Fibroblast of lung (primary cell): ENCODE results near the gene TACC2. TPM values are rescaled to one million over a fixed set of nuclear protein-coding genes. Genes with fewer than 3 reads are reported as not detected.

Source experiments
- DNase-seq, 2 donors: peaks; one replicate each; pipeline versions ENCODE4 v3.0.0 to v3.0.0-alpha.2; 2010; ENCODE audit warnings: low read depth in 2 of 2
- H2AFZ ChIP-seq: 2 replicates; pipeline ENCODE4 v1.5.1; 2012; ENCODE audit warnings: low read length, control low read depth, inconsistent platforms
- H3K27ac ChIP-seq: 2 replicates; pipeline ENCODE4 v1.5.1; 2011; ENCODE audit warnings: low read length, control low read depth; ENCODE audit not compliant: insufficient read depth
- H3K27me3 ChIP-seq: 2 replicates; pipeline ENCODE4 v1.5.1; 2011; ENCODE audit warnings: mild to moderate bottlenecking, low read length; ENCODE audit not compliant: control insufficient read depth, insufficient read depth
- H3K36me3 ChIP-seq: 2 replicates; pipeline ENCODE4 v1.5.1; 2011; ENCODE audit warnings: low read length; ENCODE audit not compliant: control insufficient read depth, insufficient read depth
- H3K4me1 ChIP-seq: 2 replicates; pipeline ENCODE4 v1.5.1; 2011; ENCODE audit warnings: low read length; ENCODE audit not compliant: control insufficient read depth, insufficient read depth; ENCODE audit errors: extremely low read depth
- H3K4me2 ChIP-seq: 2 replicates; pipeline ENCODE4 v1.5.1; 2011; ENCODE audit warnings: low read length, control low read depth; ENCODE audit not compliant: insufficient read depth; ENCODE audit errors: extremely low read depth
- H3K4me3 ChIP-seq, 4 experiments: fragments of 200-600 bp in 1 of 4; sonication (generic) in 1 of 4; replicated peaks in 1 of 4; 2 replicates each; pipeline ENCODE4 v1.5.1; 2011 to 2016; ENCODE audit warnings: low read length in 4 of 4, low read depth in 3 of 4, mild to moderate bottlenecking in 3 of 4, control low read depth in 2 of 4, inconsistent platforms in 1 of 4, mixed read lengths in 1 of 4; ENCODE audit not compliant: insufficient read depth in 1 of 4; ENCODE audit errors: control extremely low read depth in 1 of 4
- H3K79me2 ChIP-seq: 2 replicates; pipeline ENCODE4 v1.5.1; 2012; ENCODE audit warnings: mild to moderate bottlenecking, low read length, inconsistent platforms; ENCODE audit not compliant: control insufficient read depth, insufficient read depth
- H3K9ac ChIP-seq: 2 replicates; pipeline ENCODE4 v1.5.1; 2011; ENCODE audit warnings: mild to moderate bottlenecking, low read length, control low read depth; ENCODE audit not compliant: insufficient read depth
- H3K9me3 ChIP-seq: 2 replicates; pipeline ENCODE4 v1.5.1; 2012; ENCODE audit warnings: low read depth, low read length; ENCODE audit not compliant: control insufficient read depth, insufficient read depth
- H4K20me1 ChIP-seq: 2 replicates; pipeline ENCODE4 v1.5.1; 2011; ENCODE audit warnings: low read length; ENCODE audit not compliant: control insufficient read depth, insufficient read depth; ENCODE audit errors: extremely low read depth
- CTCF ChIP-seq, 2 donors: IDR thresholded peaks in 1 of 2; conservative IDR thresholded peaks in 1 of 2; 1 replicate in 1 of 2; 2 replicates in 1 of 2; pipeline ENCODE4 v1.5.1; 2011 to 2012; ENCODE audit warnings: low read length in 2 of 2, control low read depth in 1 of 2, inconsistent platforms in 1 of 2, low read depth in 1 of 2, mild to moderate bottlenecking in 1 of 2
- EZH2 ChIP-seq: IDR thresholded peaks from 2 replicates; pipeline ENCODE4 v1.5.1; 2012; ENCODE audit warnings: low read length, control low read depth, mild to moderate bottlenecking; ENCODE audit errors: missing control alignments
- polyA plus RNA-seq, 2 donors: library from polyadenylated mRNA; depleted of rRNA in 1 of 2; stranded (reverse) in 1 of 2; unstranded in 1 of 2; fragments of >200 nt; gene quantifications; 2 replicates each; pipeline ENCODE4 v1.2.1, GENCODE V29; 2011 to 2012; ENCODE audit warnings: missing spikeins in 1 of 2
- total RNA-seq: library from RNA; depleted of rRNA; stranded (reverse); fragments of >200 nt; gene quantifications from 2 replicates; pipeline ENCODE4 v1.2.1, GENCODE V29; 2014

The TACC2 gene
- total and polyA plus RNA-seq, 2 donors (not counting 1 experiment from before 2014, with no cell fraction given) = 7.6 to 13.0 TPM

DNA sequence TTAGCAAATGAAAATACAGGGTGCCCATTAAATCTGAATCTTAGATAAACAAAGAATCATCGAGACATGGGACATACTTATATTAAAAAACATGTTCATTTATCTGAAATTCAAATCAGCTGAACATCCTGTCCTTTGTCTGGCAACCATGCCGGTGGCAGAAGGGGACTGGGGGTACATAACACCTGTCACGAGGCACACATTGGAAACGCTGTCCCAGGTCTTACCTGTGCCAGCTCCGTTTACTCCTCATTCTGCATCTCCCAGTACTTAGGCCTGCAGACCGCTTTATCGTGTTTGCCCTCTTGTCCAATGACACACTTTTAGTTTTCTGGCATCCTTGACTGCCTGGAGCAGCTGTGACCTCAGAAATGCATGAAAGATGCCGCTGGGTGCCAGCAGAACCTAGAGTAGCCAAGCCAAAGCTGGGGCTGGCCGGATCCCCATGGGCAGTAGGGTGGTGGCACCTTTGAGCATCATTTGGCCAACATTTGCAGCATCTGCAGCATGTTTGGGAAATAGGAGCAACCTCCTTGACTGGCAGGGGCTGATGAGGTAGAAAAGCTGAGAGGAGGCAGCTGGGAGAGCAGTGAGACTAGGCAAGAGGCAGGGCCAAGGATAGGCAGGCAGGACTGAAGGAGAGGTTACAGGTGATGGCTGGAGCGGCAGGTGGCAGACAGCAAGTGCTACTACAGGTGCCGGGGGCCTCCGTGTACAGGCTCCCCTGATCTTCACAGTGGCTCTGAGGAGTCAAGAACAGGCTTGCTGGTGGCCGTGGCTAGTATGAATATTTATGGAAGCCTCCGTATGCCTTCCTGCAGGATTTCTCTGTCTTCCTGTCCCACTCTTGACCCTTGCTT is 219.8 kb downstream of the TACC2 start:
- Histone ChIP-seq H3K79me2 (no peaks in the 10 kb centered on the region), H3K27ac (no peak overlapping the region), H3K9me3 (no peaks in the 10 kb centered on the region), H3K27me3 (no peaks in the 10 kb centered on the region), H3K9ac (no peak overlapping the region), H3K4me1 (no peaks in the 10 kb centered on the region), H3K4me2 (no peak overlapping the region), H3K36me3 (peaks cover 2% of the 10 kb centered on the region), H3K4me3 (no peak overlapping the region), H2AFZ (no peak overlapping the region), H4K20me1 (no peaks in the 10 kb centered on the region)
- no peak for TF ChIP-seq EZH2
- no peak for TF ChIP-seq CTCF (conservative IDR thresholded peaks at IDR 0.05 in 1 of 2, IDR thresholded peaks at IDR 0.05 in 1 of 2; ENCODE audit: low read depth in 1 of 2, low read length in 2 of 2)
- no peak for DNase-seq

- no peak overlapping the region for H3K9ac ChIP-seq
- no peak for DNase-seq
- no peak overlapping the region for H2AFZ ChIP-seq
- H3K9me3 ChIP-seq = no peaks in the 10 kb centered on the region
- no peak overlapping the region for H3K4me3 ChIP-seq
- H3K4me1 ChIP-seq = no peaks in the 10 kb centered on the region
- no peaks in the 10 kb centered on the region for H3K27me3 ChIP-seq
- H3K4me2 ChIP-seq = no peak overlapping the region
- H3K79me2 ChIP-seq = no peaks in the 10 kb centered on the region
- no peaks in the 10 kb centered on the region for H4K20me1 ChIP-seq
- no peak overlapping the region for H3K27ac ChIP-seq
- TF ChIP-seq CTCF (conservative IDR thresholded peaks at IDR 0.05 in 1 of 2, IDR thresholded peaks at IDR 0.05 in 1 of 2; ENCODE audit: low read depth in 1 of 2, low read length in 2 of 2) (no peak), EZH2 (no peak)
- H3K36me3 ChIP-seq = peaks cover 2% of the 10 kb centered on the region
Observed at GRCh38 chr10:122210481-122211265, 221.7 kb downstream of the TACC2 start.

DNA sequence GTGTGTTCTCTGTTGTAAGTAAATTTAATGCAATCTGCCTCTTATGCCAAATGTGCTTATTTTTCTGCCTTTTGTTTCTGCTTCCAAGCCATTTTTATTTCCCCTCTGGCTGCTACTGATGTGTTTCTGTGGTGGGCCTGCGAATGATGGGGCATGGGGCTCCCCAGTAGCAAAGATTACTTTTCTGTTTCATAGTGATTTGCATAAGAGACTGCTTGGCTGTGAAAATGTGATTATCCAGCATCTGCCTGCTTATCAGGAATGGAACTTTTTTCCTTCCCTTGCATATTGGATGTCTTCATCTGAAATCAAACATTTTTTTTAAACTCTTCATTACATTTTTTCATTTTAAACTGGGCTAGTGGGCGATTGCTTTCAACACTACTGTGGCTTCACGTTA is 224.4 kb downstream of the TACC2 start:
- DNase-seq = no peak
- TF ChIP-seq CTCF (conservative IDR thresholded peaks at IDR 0.05 in 1 of 2, IDR thresholded peaks at IDR 0.05 in 1 of 2; ENCODE audit: low read depth in 1 of 2, low read length in 2 of 2) = no peak
- TF ChIP-seq EZH2 = no peak
- Histone ChIP-seq H3K9ac (no peak overlapping the region), H3K36me3 (peaks cover 4% of the 10 kb centered on the region), H4K20me1 (no peaks in the 10 kb centered on the region), H3K27me3 (no peaks in the 10 kb centered on the region), H3K79me2 (no peaks in the 10 kb centered on the region), H3K4me3 (no peak overlapping the region), H3K4me2 (no peak overlapping the region), H2AFZ (no peak overlapping the region), H3K9me3 (no peaks in the 10 kb centered on the region), H3K27ac (no peak overlapping the region), H3K4me1 (no peaks in the 10 kb centered on the region)
